Upper lobe of left lung (tissue), 6 donors: ENCODE data around the gene FOXM1. TPM values are rescaled to one million over a fixed set of nuclear protein-coding genes. Genes with fewer than 3 reads are reported as not detected.

ENCODE experiments used
- ATAC-seq, 2 donors: fragments of 200-7000 bp; cut with Tn5 transposase; one replicate each; pipeline ENCODE4 v1.9.1; 2022; ENCODE audit warnings: mild to moderate bottlenecking in 2 of 2, moderate library complexity in 2 of 2; ENCODE audit not compliant: low FRiP score in 2 of 2
- DNase-seq, 2 donors: peaks; one replicate each; pipeline ENCODE4 v3.0.0-alpha.2; 2019 to 2020
- H3K27ac ChIP-seq, 4 donors: fragments of 200-600 bp; sonication (generic); one replicate each; pipeline ENCODE4 v1.5.1; 2016 to 2019
- H3K27me3 ChIP-seq, 4 donors: fragments of 200-600 bp; sonication (generic); one replicate each; pipeline ENCODE4 v1.5.1; 2017 to 2019
- H3K36me3 ChIP-seq, 4 donors: fragments of 200-600 bp; sonication (generic); one replicate each; pipeline ENCODE4 v1.5.1; 2016 to 2019
- H3K4me1 ChIP-seq, 4 donors: fragments of 200-600 bp; sonication (generic); one replicate each; pipeline ENCODE4 v1.5.1; 2018 to 2019
- H3K4me3 ChIP-seq, 4 donors: fragments of 200-600 bp; sonication (generic); one replicate each; pipeline ENCODE4 v1.5.1; 2017 to 2019; ENCODE audit warnings: mild to moderate bottlenecking in 2 of 4, moderate library complexity in 1 of 4
- H3K9me3 ChIP-seq, 4 donors: fragments of 200-600 bp; sonication (generic); one replicate each; pipeline ENCODE4 v1.5.1; 2018 to 2019
- EP300 ChIP-seq, 4 donors: sonication (generic); formaldehyde crosslinking; IDR thresholded peaks; one replicate each; pipeline ENCODE4 v1.5.1; 2017; ENCODE audit warnings: antibody characterized with exemption in 4 of 4, control low read depth in 2 of 4
- POLR2A ChIP-seq, 4 donors: fragments of 450-650 bp; IDR thresholded peaks; one replicate each; pipeline ENCODE4 v1.5.1; 2016 to 2017; ENCODE audit warnings: antibody characterized with exemption in 4 of 4, mild to moderate bottlenecking in 2 of 4
- POLR2AphosphoS5 ChIP-seq, 2 donors: sonication (generic); formaldehyde crosslinking; IDR thresholded peaks; one replicate each; pipeline ENCODE4 v1.5.1; 2017; ENCODE audit warnings: antibody characterized with exemption in 2 of 2
- WGBS, 2 donors: methylation state at CpG; one replicate each; pipeline ENCODE4 v1.1.5; 2017 to 2018; 5-methylcytosine and 5-hydroxymethylcytosine counted together
- total RNA-seq, 6 donors: library from RNA; depleted of rRNA in 4 of 6; stranded (reverse); fragments of >200 nt in 4 of 6; gene quantifications; one replicate each; pipeline versions ENCODE4 v1.1.0 to v1.2.1, GENCODE V29; 2016 to 2021
- TF ChIP-seq, protein P1 (sequence below), 6 experiments: fragments of 450-650 bp in 4 of 6; fragments of 200-600 bp in 2 of 6; sonication (generic) in 2 of 6; IDR thresholded peaks; one replicate each; pipeline ENCODE4 v1.5.1; 2016 to 2019; ENCODE audit warnings: antibody characterized with exemption in 6 of 6
- donor health status: DM: no; HTN: no; CAD: no; lungs with moderate emphysema.
- donor health status: DM: no; HTN: yes; CAD: no; lungs with severe emphysema.

Gene FOXM1, protein sequence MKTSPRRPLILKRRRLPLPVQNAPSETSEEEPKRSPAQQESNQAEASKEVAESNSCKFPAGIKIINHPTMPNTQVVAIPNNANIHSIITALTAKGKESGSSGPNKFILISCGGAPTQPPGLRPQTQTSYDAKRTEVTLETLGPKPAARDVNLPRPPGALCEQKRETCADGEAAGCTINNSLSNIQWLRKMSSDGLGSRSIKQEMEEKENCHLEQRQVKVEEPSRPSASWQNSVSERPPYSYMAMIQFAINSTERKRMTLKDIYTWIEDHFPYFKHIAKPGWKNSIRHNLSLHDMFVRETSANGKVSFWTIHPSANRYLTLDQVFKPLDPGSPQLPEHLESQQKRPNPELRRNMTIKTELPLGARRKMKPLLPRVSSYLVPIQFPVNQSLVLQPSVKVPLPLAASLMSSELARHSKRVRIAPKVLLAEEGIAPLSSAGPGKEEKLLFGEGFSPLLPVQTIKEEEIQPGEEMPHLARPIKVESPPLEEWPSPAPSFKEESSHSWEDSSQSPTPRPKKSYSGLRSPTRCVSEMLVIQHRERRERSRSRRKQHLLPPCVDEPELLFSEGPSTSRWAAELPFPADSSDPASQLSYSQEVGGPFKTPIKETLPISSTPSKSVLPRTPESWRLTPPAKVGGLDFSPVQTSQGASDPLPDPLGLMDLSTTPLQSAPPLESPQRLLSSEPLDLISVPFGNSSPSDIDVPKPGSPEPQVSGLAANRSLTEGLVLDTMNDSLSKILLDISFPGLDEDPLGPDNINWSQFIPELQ
- 10 to 100 TPM in 1 of 6 donors, 1 to 10 TPM in 4, not detected in 1; 2.1 to 27.6 (median 4.9) TPM for total RNA-seq

DNA sequence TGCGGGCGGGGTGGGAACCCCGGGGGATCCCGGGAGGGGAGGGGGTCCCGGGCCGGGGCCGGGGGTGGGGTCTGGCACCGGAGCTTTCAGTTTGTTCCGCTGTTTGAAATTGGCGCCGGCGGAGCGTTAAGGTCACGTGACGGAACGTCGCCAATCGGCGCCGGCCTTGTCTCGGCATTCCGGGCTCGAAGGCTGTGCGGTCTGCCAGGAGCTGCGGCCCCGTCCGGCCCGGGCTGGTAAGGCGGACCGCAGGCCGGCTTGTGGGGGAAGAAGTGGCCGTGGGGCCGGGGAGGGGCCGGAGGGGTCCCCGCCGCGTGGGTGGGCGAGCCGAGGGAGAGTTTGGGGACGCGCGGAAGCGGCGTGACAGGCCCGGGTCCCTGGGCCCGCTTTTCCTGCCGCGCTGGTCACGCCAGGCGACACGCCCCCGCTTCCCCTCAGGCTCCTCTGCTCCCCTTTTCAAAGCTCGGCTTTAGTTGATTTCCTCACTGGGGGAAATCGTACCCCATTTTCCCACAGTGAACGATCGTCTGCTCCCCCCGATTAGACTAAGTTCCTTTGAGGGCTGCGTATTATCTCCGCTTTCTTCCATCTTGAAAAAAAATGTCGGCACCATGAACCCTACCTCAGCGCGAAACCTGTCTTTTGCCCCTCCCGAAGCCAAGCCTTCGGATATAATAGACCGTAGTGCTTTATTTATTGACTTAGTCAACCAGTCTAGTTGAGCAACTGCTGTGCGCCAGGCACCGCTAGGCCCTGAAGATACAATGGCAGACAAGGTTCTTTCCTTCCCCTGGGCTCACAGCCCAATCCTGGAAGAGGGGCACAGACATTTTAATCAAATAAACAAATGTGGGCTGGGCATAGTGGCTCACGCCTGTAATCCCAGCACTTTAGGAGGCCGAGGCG, at the start of gene FOXM1, which contains the start of gene RHNO1:
Gene FOXM1 (minus strand): TSS at position 128 of the 906 bp plus-strand sequence. CDS start 2,696 bp downstream, outside the sequence.
Gene RHNO1 (plus strand): TSS at position 177 of the 906 bp plus-strand sequence. CDS start 8,144 bp downstream, outside the sequence.
- H3K27ac ChIP-seq = peak within 1 kb of the TSS; percentile 91 to 96 (median 94)
- H3K4me3 ChIP-seq = peak within 1 kb of the TSS; percentile 64 to 98 (median 90)
- H3K9me3 ChIP-seq = no peaks in the 10 kb centered on the region
- no peak for TF ChIP-seq EP300 (IDR thresholded peaks at IDR 0.05)
- TF ChIP-seq POLR2A (IDR thresholded peaks at IDR 0.05) = peak in 3 of 4 donors; percentile 51 to 79 (median 67)
- TF ChIP-seq, protein P1, sequence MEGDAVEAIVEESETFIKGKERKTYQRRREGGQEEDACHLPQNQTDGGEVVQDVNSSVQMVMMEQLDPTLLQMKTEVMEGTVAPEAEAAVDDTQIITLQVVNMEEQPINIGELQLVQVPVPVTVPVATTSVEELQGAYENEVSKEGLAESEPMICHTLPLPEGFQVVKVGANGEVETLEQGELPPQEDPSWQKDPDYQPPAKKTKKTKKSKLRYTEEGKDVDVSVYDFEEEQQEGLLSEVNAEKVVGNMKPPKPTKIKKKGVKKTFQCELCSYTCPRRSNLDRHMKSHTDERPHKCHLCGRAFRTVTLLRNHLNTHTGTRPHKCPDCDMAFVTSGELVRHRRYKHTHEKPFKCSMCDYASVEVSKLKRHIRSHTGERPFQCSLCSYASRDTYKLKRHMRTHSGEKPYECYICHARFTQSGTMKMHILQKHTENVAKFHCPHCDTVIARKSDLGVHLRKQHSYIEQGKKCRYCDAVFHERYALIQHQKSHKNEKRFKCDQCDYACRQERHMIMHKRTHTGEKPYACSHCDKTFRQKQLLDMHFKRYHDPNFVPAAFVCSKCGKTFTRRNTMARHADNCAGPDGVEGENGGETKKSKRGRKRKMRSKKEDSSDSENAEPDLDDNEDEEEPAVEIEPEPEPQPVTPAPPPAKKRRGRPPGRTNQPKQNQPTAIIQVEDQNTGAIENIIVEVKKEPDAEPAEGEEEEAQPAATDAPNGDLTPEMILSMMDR (IDR thresholded peaks at IDR 0.05) = peak in 4 of 6 experiments; percentile 5 to 44 (median 19)
- peak; percentile 81 for TF ChIP-seq POLR2AphosphoS5 (IDR thresholded peaks at IDR 0.05)
- WGBS, 2 donors = 0 to 2% methylated on average over 23 to 38 of the region's 70 CpGs
- peak; percentile 92 to 97 for DNase-seq
- peaks cover 19 to 26% (median 21%) of the 10 kb centered on the region in 4 donors for H3K4me1 ChIP-seq
- ATAC-seq = peak; percentile 89 to 96
- no peaks in the 10 kb centered on the region for H3K36me3 ChIP-seq
- H3K27me3 ChIP-seq = no peaks in the 10 kb centered on the region

DNA sequence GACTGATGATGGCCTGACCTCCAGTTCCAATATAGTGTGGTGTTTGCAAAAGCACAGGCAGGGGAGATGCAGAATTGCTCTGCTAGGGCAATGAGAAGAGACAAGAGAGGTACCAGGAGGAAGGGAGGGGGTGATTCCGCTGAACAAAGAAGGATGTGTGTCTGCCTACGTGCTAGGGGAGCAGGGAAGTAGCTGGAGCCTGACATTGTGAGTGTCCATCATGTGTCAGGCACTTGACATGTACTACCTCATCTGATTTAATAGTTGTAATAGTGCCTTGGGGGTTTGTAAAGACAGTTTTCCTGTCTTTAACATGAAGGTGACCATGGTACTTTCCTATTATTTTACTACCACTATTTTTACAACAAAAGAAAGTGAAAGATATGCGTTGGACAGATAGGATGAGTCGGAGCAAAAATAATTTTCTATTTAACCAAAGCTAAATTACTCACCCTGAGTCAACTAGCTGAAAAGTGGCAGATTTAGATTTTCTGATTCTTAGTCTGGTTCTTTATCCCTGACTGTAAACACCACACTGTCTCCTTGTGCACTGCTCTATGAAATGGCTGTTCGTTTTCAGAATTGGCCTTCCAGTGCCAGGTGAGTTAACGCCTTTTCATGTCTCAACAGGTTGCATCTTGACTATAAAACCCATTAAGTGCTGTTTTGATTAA, 48.5 kb upstream of the FOXM1 start:
- Histone ChIP-seq H3K27ac (no peak overlapping the region), H3K9me3 (no peaks in the 10 kb centered on the region), H3K4me3 (no peak overlapping the region), H3K4me1 (no peaks in the 10 kb centered on the region), H3K27me3 (no peaks in the 10 kb centered on the region), H3K36me3 (peaks cover 5 to 55% (median 24%) of the 10 kb centered on the region in 4 donors)
- ATAC-seq (no peak), DNase-seq (no peak)
- 86 to 89% methylated on average over 6 of the region's 6 CpGs for WGBS, 2 donors
- TF ChIP-seq EP300 (IDR thresholded peaks at IDR 0.05) = no peak
- TF ChIP-seq, protein P1 (IDR thresholded peaks at IDR 0.05) = no peak
- no peak for TF ChIP-seq POLR2AphosphoS5 (IDR thresholded peaks at IDR 0.05)
- TF ChIP-seq POLR2A (IDR thresholded peaks at IDR 0.05) = no peak

DNA sequence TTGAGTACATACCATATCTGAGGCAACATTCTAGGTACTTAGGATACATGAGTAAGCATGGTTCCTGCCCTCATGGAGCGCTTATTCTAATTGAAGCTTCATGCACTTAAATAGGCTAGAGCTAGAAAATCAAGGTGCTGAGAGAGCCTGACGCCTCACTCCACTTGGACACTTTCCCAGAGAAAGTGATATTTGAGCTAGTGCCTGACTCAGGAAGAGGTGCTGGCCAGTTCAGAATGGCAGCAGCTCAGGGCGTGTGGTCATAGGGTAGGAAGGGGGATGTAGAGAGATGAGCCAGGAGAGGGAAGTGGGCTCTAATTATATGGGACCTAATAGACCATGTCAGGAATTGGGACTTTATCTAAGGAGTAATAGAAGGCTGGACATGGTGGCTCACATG, 47.0 kb upstream of the FOXM1 start:
- DNase-seq (no peak), ATAC-seq (no peak)
- Histone ChIP-seq H3K27ac (no peak overlapping the region), H3K4me1 (no peaks in the 10 kb centered on the region), H3K4me3 (no peak overlapping the region), H3K36me3 (peaks cover 3 to 48% (median 20%) of the 10 kb centered on the region in 4 donors), H3K27me3 (no peaks in the 10 kb centered on the region), H3K9me3 (no peaks in the 10 kb centered on the region)
- TF ChIP-seq, protein P1 (IDR thresholded peaks at IDR 0.05) = no peak
- no peak for TF ChIP-seq POLR2AphosphoS5 (IDR thresholded peaks at IDR 0.05)
- no peak for TF ChIP-seq POLR2A (IDR thresholded peaks at IDR 0.05)
- TF ChIP-seq EP300 (IDR thresholded peaks at IDR 0.05) = no peak
- 81 to 95% methylated on average over 3 of the region's 3 CpGs for WGBS, 2 donors

DNA sequence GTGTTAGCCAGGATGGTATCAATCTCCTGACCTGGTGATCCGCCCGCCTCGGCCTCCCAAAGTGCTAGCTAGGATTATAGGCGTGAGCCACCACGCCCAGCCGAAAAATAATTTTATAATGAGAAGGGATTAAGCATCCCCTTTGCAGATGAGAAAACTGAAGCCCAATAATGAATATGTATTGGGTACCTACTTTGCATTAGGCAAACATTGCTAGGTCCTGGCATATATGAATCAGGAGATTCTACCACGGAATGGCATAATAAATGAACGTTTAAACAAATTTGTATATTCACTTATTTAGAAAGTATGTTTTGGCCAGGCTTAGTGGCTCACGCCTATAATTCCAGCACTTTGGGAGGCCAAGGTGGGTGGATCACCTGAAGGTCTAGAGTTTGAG, 46.1 kb upstream of the FOXM1 start:
- no peak for DNase-seq
- WGBS, 2 donors = 95 to 98% methylated on average over 9 of the region's 9 CpGs
- H3K4me1 ChIP-seq = no peaks in the 10 kb centered on the region
- ATAC-seq = no peak
- H3K27me3 ChIP-seq = no peaks in the 10 kb centered on the region
- no peaks in the 10 kb centered on the region for H3K9me3 ChIP-seq
- no peak overlapping the region for H3K4me3 ChIP-seq
- no peak for TF ChIP-seq POLR2A (IDR thresholded peaks at IDR 0.05)
- TF ChIP-seq EP300 (IDR thresholded peaks at IDR 0.05) = no peak
- TF ChIP-seq, protein P1 (IDR thresholded peaks at IDR 0.05) = no peak
- TF ChIP-seq POLR2AphosphoS5 (IDR thresholded peaks at IDR 0.05) = no peak
- peaks cover 3 to 48% (median 20%) of the 10 kb centered on the region in 4 donors for H3K36me3 ChIP-seq
- H3K27ac ChIP-seq = no peak overlapping the region
